Measurements from ENCODE around the gene LRRK2.
"Not testable (repeated sequence)": the region's sequence is repeated elsewhere in the genome, so short reads cannot be mapped to it uniquely, and the experiment has no call there.

GRCh38 chr12:40244526-40245156, 19.8 kb downstream of the LRRK2 start:
- not testable (repeated sequence) for TF ChIP-seq POLR2A (IDR thresholded peaks at IDR 0.05; ENCODE audit: low read depth, low read length); POLR2AphosphoS5 (IDR thresholded peaks at IDR 0.05; ENCODE audit: low read depth, low read length); TAF1 (IDR thresholded peaks at IDR 0.05; ENCODE audit: borderline replicate concordance, low read depth, low read length)
